GM12878 (cell line): Measurements from ENCODE around the gene TRHDE. TPM values are rescaled to one million over a fixed set of nuclear protein-coding genes. Genes with fewer than 3 reads are reported as not detected.

Experiments used
- ATAC-seq: fragments of 200-7000 bp; cut with Tn5 transposase; 3 replicates; pipeline ENCODE4 v1.9.1; 2020; ENCODE audit warnings: mild to moderate bottlenecking, moderate library complexity
- BruUV-seq: library from RNA; stranded (reverse); fragments of 400-500 nt; replicated peaks from 2 replicates; lab custom pipeline; 2021; lab: Mats Ljungman, UMichigan
- CTCF ChIA-PET: fragments of 300-600 bp; sonication (Branson Sonifier 250); formaldehyde crosslinking; extraction: SDS; loops from one replicate; lab custom pipeline; 2021; ENCODE audit warnings: inconsistent platforms; lab: Yijun Ruan, JAX
- POLR2A ChIA-PET: fragments of 350-600 bp; formaldehyde crosslinking; extraction: SDS; loops from one replicate; lab custom pipeline; 2021; ENCODE audit warnings: inconsistent platforms; lab: Charles Lee
- RAD21 ChIA-PET: fragments of 300-600 bp; sonication (Branson Sonifier 250); formaldehyde crosslinking; loops from one replicate; lab custom pipeline; 2023; ENCODE audit warnings: antibody characterized with exemption; ENCODE audit not compliant: unreplicated experiment; lab: Charles Lee
- SMC1A ChIA-PET: fragments of 300-600 bp; sonication (Branson Sonifier 250); formaldehyde crosslinking; loops from one replicate; lab custom pipeline; 2023; ENCODE audit not compliant: unreplicated experiment, uncharacterized antibody; lab: Charles Lee
- DNase-seq: peaks from one replicate; pipeline ENCODE4 v3.0.0-alpha.2; 2011; ENCODE audit warnings: low read depth, low spot score
- FAIRE-seq: peaks from 3 replicates; lab custom pipeline; 2011; peaks lifted over from hg19 to GRCh38; lab: Jason Lieb, UNC
- H2AFZ ChIP-seq: 2 replicates; pipeline ENCODE4 v1.6.0; 2011; ENCODE audit warnings: low read depth, low read length, control low read depth; ENCODE audit not compliant: control insufficient read depth
- H3K27ac ChIP-seq: 2 replicates; pipeline ENCODE4 v1.5.1; 2011; ENCODE audit warnings: control low read depth; ENCODE audit not compliant: control insufficient read depth, insufficient read depth
- H3K27me3 ChIP-seq, 2 experiments: replicated peaks in 1 of 2; 2 replicates each; pipeline versions ENCODE4 v1.6.0 to v1.6.1; 2011; ENCODE audit warnings: low read length in 1 of 2; ENCODE audit not compliant: control insufficient read depth in 2 of 2, insufficient read depth in 2 of 2
- H3K36me3 ChIP-seq, 2 experiments: 2 replicates each; pipeline ENCODE4 v1.5.1; 2011; ENCODE audit warnings: low read length in 1 of 2; ENCODE audit not compliant: control insufficient read depth in 2 of 2, insufficient read depth in 2 of 2
- H3K4me1 ChIP-seq: 2 replicates; pipeline ENCODE4 v1.6.1; 2011; ENCODE audit warnings: mild to moderate bottlenecking, low read length, moderate library complexity, mixed read lengths; ENCODE audit not compliant: control insufficient read depth, insufficient read depth
- H3K4me2 ChIP-seq: 2 replicates; pipeline ENCODE4 v1.6.0; 2011; ENCODE audit warnings: control low read depth; ENCODE audit not compliant: control insufficient read depth, insufficient read depth
- H3K4me3 ChIP-seq: fragments of 200-600 bp; sonication (generic); 2 replicates; pipeline ENCODE4 v1.5.1; 2016
- H3K79me2 ChIP-seq: 2 replicates; pipeline ENCODE4 v1.6.0; 2011; ENCODE audit warnings: low read length; ENCODE audit not compliant: control insufficient read depth, insufficient read depth
- H3K9ac ChIP-seq: 2 replicates; pipeline ENCODE4 v1.8.0; 2011; ENCODE audit warnings: low read length, control low read depth, mixed read lengths; ENCODE audit not compliant: control insufficient read depth, insufficient read depth
- H3K9me3 ChIP-seq: replicated peaks from 3 replicates; pipeline ENCODE4 v1.5.1; 2011; ENCODE audit warnings: mild to moderate bottlenecking, low read length; ENCODE audit not compliant: control insufficient read depth, insufficient read depth
- H4K20me1 ChIP-seq: 2 replicates; pipeline ENCODE4 v1.6.0; 2011; ENCODE audit not compliant: control insufficient read depth, insufficient read depth
- E2F8 ChIP-seq: fragments of 450-650 bp; IDR thresholded peaks from 2 replicates; pipeline ENCODE4 v1.6.1; 2018; ENCODE audit warnings: mild to moderate bottlenecking, low read depth, moderate library complexity; ENCODE audit not compliant: partially characterized antibody
- FOS ChIP-seq: IDR thresholded peaks from 3 replicates; pipeline ENCODE4 v1.6.1; 2011; ENCODE audit warnings: borderline replicate concordance; ENCODE audit not compliant: insufficient read length; ENCODE audit errors: extremely low read depth
- GABPA ChIP-seq: IDR thresholded peaks from 2 replicates; pipeline ENCODE4 v1.6.1; 2014; ENCODE audit warnings: antibody characterized with exemption, low read depth, mild to moderate bottlenecking, inconsistent platforms
- KAT2A ChIP-seq: conservative IDR thresholded peaks from 2 replicates; pipeline ENCODE4 v1.6.1; 2011; ENCODE audit warnings: low read depth, low read length; ENCODE audit not compliant: control insufficient read depth
- NR2C1 ChIP-seq: fragments of 450-650 bp; IDR thresholded peaks from 2 replicates; pipeline ENCODE4 v1.6.1; 2017; ENCODE audit warnings: antibody characterized with exemption, mild to moderate bottlenecking, moderate library complexity
- PAX8 ChIP-seq: fragments of 450-650 bp; IDR thresholded peaks from 2 replicates; pipeline ENCODE4 v1.6.1; 2017; ENCODE audit warnings: mild to moderate bottlenecking, moderate library complexity
- RAD51 ChIP-seq: fragments of 450-650 bp; IDR thresholded peaks from 2 replicates; pipeline ENCODE4 v1.6.1; 2016; ENCODE audit warnings: moderate library complexity, mild to moderate bottlenecking, inconsistent platforms
- ZNF592 ChIP-seq: fragments of 450-650 bp; IDR thresholded peaks from 2 replicates; pipeline ENCODE4 v1.6.1; 2017; ENCODE audit warnings: mild to moderate bottlenecking, moderate library complexity
- WGBS: methylation state at CpG from one replicate; pipeline ENCODE4 v1.1.6; 2016; ENCODE audit warnings: low lambda C conversion rate; ENCODE audit not compliant: insufficient replicate concordance, insufficient coverage; ENCODE audit errors: missing lambda C conversion rate; 5-methylcytosine and 5-hydroxymethylcytosine counted together
- in situ Hi-C: fragments of 300-500 bp; cut with MboI; formaldehyde crosslinking; loops from 9 replicates; pipeline ENCODE4 v1.14.3; 2018; ENCODE audit warnings: mixed read lengths
- intact Hi-C: fragments of 100-400 bp; cut with micrococcal nuclease; formaldehyde crosslinking; loops from one replicate; pipeline ENCODE4 v1.14.2; 2022; ENCODE audit not compliant: unreplicated experiment
- polyA plus RNA-seq, 11 experiments: library from polyadenylated mRNA; depleted of rRNA in 4 of 11; unstranded in 6 of 11; stranded (reverse) in 5 of 11; fragments of >200 nt; fragmentation: Nextera tagmentation in 4 of 11; fragmentation: Illumina TruSeq in 1 of 11; extraction: Ambion mirVana in 4 of 11; extraction: Trizol in 1 of 11; gene quantifications; 1 replicate in 1 of 11; 2 replicates in 10 of 11; pipeline versions ENCODE4 v1.2.1 to v1.2.3, GENCODE V29; 2011 to 2016; ENCODE audit warnings: inconsistent platforms in 2 of 11, missing spikeins in 2 of 11, low read depth in 1 of 11
- total RNA-seq, 4 experiments: library from RNA; depleted of rRNA in 3 of 4; stranded (reverse); fragments of >200 nt in 3 of 4; fragmentation: Illumina TruSeq in 1 of 4; extraction: Trizol in 1 of 4; gene quantifications; 2 replicates each; pipeline versions ENCODE4 v1.2.1 to v1.2.3, GENCODE V29; 2013 to 2021
- TF ChIP-seq, protein P1 (sequence below), 3 experiments: IDR thresholded peaks in 2 of 3; conservative IDR thresholded peaks in 1 of 3; 2 replicates each; pipeline ENCODE4 v1.5.1; 2011; ENCODE audit warnings: low read depth in 3 of 3, low read length in 3 of 3, mild to moderate bottlenecking in 3 of 3, control low read depth in 2 of 3, moderate library complexity in 2 of 3, inconsistent platforms in 1 of 3, mixed read lengths in 1 of 3; ENCODE audit not compliant: control insufficient read depth in 2 of 3, insufficient read depth in 1 of 3; ENCODE audit errors: extremely low read depth in 1 of 3

Gene TRHDE
- total and polyA plus RNA-seq, 10 of the 15 experiments (the other 5 are each of a cell fraction or from before 2014, with no cell fraction given), result not detected

GRCh38 chr12:72465940-72466630 lies 193.9 kb downstream of the TRHDE start (continued):
- TF ChIP-seq, protein P1, sequence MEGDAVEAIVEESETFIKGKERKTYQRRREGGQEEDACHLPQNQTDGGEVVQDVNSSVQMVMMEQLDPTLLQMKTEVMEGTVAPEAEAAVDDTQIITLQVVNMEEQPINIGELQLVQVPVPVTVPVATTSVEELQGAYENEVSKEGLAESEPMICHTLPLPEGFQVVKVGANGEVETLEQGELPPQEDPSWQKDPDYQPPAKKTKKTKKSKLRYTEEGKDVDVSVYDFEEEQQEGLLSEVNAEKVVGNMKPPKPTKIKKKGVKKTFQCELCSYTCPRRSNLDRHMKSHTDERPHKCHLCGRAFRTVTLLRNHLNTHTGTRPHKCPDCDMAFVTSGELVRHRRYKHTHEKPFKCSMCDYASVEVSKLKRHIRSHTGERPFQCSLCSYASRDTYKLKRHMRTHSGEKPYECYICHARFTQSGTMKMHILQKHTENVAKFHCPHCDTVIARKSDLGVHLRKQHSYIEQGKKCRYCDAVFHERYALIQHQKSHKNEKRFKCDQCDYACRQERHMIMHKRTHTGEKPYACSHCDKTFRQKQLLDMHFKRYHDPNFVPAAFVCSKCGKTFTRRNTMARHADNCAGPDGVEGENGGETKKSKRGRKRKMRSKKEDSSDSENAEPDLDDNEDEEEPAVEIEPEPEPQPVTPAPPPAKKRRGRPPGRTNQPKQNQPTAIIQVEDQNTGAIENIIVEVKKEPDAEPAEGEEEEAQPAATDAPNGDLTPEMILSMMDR (IDR thresholded peaks at IDR 0.05 in 2 of 3, conservative IDR thresholded peaks at IDR 0.05 in 1 of 3; ENCODE audit: control insufficient read depth in 2 of 3, extremely low read depth in 1 of 3, insufficient read depth in 1 of 3, low read depth in 3 of 3, low read length in 3 of 3), result no peak
- TF ChIP-seq, all 136 proteins: peak for 0

DNA sequence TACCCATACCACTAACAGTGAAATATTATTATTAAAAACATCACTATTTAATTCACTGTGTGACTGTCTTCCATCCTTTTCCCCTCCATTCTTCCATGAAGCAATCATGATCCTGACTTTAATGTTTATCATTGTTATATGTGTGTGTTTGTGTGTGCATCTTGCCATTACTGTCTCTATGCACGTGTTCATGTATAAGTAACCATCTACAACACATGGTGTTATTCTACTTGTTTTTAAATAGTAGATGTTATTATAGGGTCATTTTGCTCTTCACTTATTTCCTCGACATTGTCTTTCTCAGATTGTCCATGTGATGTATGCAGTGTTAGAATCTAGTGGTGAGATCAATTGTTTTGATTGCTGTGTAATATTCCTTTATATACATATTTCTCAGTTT lies 195.8 kb downstream of the TRHDE start:
- ATAC-seq (no peak), DNase-seq (no peak), FAIRE-seq (no peak)
- Histone ChIP-seq H3K36me3 (no peaks in the 10 kb centered on the region), H3K9me3 (no peaks in the 10 kb centered on the region), H3K4me2 (no peak overlapping the region), H3K27ac (no peak overlapping the region), H3K27me3 (no peaks in the 10 kb centered on the region), H2AFZ (no peak overlapping the region), H3K4me1 (no peaks in the 10 kb centered on the region), H4K20me1 (no peaks in the 10 kb centered on the region), H3K9ac (no peak overlapping the region), H3K4me3 (no peak overlapping the region), H3K79me2 (no peaks in the 10 kb centered on the region)
- ChIA-PET RAD21 (no interaction called here), POLR2A (no interaction called here), CTCF (no interaction called here), SMC1A (no interaction called here)
- BruUV-seq, result no TSS peak
- WGBS, result 0% methylated on average over 2 of the region's 2 CpGs
- intact Hi-C loops, result loop anchor here (10.0 kb wide), 1 partner anchor 453 kb away; no protein-coding TSS in a partner anchor
- in situ Hi-C loops, result no loop called here
- TF ChIP-seq KAT2A (no peak), PAX8 (no peak), RAD51 (no peak), ZNF592 (no peak), GABPA (no peak), FOS (no peak), NR2C1 (no peak), E2F8 (no peak)
